Measurements from ENCODE around the gene C7orf57. TPM values are rescaled to one million over a fixed set of nuclear protein-coding genes. Genes with fewer than 3 reads are reported as not detected.
A peak's percentile ranks its signal among the peaks of the same experiment; 100 is the strongest.

Gene C7orf57
- total and polyA plus RNA-seq, 2 experiments from 2014 or later: 0.42 to 2.1 TPM

DNA sequence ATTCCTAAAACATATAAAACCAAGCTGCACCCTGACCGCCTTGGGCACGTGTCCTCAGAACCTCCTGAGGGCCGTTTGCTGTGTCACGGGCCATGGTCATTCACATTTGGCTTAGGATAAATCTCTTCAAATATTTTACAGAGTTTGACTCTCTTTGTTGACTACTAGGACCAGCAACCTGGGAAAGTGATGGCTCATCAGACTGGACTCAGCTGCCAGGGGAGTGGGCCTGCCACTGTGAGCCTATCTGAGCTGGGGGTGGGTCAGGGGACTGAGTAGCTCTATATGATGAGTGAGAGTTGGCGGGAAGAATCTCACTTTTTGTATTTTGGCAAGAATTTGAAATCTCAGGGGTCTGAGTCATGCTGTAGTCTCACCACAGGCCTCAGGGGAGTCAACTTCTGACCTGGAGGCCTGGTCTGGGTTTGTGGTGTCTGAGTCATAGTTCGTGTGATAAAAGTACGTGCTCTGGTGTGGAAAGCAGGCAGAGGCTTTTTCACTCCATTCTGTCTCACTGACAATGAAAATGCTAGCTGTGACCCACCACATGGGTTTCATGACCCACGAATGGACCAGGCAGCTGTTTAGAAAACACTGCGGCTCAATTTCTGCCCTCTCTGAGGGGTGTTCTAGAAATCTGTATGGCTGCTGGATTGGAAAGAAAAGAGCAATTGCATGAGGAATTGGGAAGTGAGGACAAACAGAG, 49.5 kb downstream of the C7orf57 start:
- Histone ChIP-seq H3K4me2 (no peak overlapping the region), H3K79me2 (replicated peaks; ENCODE audit: insufficient read depth) (no peaks in the 10 kb centered on the region), H3K27me3 (ENCODE audit: insufficient read depth) (no peaks in the 10 kb centered on the region), H3K4me1 (ENCODE audit: insufficient read depth) (peaks cover 21% of the 10 kb centered on the region), H3K4me3 (no peak overlapping the region), H3K36me3 (ENCODE audit: insufficient read depth) (no peaks in the 10 kb centered on the region), H3K27ac (ENCODE audit: low read depth) (no peak overlapping the region), H2AFZ (0 out of 2 replicates have a peak overlapping the region, but pooled peaks have one; percentile 3), H3K9me2 (ENCODE audit: insufficient read depth) (no peaks in the 10 kb centered on the region; the same call in 1 of the 2 replicates), H4K20me1 (replicated peaks; ENCODE audit: insufficient read depth) (no peaks in the 10 kb centered on the region), H3F3A (replicated peaks; ENCODE audit: low read depth) (peaks cover 10% of the 10 kb centered on the region)
- Mint-ChIP-seq H3K36me3 (ENCODE audit: low read depth) (no peaks in the 10 kb centered on the region; the same call in 2 of the 3 replicates), H3K27ac (peak overlapping the region; percentile 35), H3K4me1 (peaks cover 35% of the 10 kb centered on the region), H3K27me3 (ENCODE audit: insufficient read depth, low read depth, poor library complexity) (peaks cover 7% of the 10 kb centered on the region), H3K9me3 (no peaks in the 10 kb centered on the region), H3K4me3 (no peak overlapping the region)
- DNase-seq (ENCODE audit: low spot score): no peak
- TF ChIP-seq CTCF (conservative IDR thresholded peaks at IDR 0.05; ENCODE audit: low read depth in 2 of 2) (no peak), REST (IDR thresholded peaks at IDR 0.05; ENCODE audit: unreplicated experiment) (no peak), ZNF114 (CRISPR knock-in tag; IDR thresholded peaks at IDR 0.05) (no peak), EZH2 (IDR thresholded peaks at IDR 0.05; ENCODE audit: low read depth, unreplicated experiment) (no peak), NANOG (IDR thresholded peaks at IDR 0.05; ENCODE audit: borderline replicate concordance) (no peak), STAT1 (IDR thresholded peaks at IDR 0.05; ENCODE audit: unreplicated experiment) (no peak), ZNF331 (CRISPR knock-in tag; IDR thresholded peaks at IDR 0.05; ENCODE audit: low read depth) (no peak), JUNB (IDR thresholded peaks at IDR 0.05; ENCODE audit: unreplicated experiment) (no peak), ETS1 (IDR thresholded peaks at IDR 0.05) (no peak), CREB1 (CRISPR knock-in tag; IDR thresholded peaks at IDR 0.05; ENCODE audit: low read depth) (no peak), POLR2AphosphoS5 (IDR thresholded peaks at IDR 0.05; ENCODE audit: low read depth) (no peak)
- TF ChIP-seq, protein P1, sequence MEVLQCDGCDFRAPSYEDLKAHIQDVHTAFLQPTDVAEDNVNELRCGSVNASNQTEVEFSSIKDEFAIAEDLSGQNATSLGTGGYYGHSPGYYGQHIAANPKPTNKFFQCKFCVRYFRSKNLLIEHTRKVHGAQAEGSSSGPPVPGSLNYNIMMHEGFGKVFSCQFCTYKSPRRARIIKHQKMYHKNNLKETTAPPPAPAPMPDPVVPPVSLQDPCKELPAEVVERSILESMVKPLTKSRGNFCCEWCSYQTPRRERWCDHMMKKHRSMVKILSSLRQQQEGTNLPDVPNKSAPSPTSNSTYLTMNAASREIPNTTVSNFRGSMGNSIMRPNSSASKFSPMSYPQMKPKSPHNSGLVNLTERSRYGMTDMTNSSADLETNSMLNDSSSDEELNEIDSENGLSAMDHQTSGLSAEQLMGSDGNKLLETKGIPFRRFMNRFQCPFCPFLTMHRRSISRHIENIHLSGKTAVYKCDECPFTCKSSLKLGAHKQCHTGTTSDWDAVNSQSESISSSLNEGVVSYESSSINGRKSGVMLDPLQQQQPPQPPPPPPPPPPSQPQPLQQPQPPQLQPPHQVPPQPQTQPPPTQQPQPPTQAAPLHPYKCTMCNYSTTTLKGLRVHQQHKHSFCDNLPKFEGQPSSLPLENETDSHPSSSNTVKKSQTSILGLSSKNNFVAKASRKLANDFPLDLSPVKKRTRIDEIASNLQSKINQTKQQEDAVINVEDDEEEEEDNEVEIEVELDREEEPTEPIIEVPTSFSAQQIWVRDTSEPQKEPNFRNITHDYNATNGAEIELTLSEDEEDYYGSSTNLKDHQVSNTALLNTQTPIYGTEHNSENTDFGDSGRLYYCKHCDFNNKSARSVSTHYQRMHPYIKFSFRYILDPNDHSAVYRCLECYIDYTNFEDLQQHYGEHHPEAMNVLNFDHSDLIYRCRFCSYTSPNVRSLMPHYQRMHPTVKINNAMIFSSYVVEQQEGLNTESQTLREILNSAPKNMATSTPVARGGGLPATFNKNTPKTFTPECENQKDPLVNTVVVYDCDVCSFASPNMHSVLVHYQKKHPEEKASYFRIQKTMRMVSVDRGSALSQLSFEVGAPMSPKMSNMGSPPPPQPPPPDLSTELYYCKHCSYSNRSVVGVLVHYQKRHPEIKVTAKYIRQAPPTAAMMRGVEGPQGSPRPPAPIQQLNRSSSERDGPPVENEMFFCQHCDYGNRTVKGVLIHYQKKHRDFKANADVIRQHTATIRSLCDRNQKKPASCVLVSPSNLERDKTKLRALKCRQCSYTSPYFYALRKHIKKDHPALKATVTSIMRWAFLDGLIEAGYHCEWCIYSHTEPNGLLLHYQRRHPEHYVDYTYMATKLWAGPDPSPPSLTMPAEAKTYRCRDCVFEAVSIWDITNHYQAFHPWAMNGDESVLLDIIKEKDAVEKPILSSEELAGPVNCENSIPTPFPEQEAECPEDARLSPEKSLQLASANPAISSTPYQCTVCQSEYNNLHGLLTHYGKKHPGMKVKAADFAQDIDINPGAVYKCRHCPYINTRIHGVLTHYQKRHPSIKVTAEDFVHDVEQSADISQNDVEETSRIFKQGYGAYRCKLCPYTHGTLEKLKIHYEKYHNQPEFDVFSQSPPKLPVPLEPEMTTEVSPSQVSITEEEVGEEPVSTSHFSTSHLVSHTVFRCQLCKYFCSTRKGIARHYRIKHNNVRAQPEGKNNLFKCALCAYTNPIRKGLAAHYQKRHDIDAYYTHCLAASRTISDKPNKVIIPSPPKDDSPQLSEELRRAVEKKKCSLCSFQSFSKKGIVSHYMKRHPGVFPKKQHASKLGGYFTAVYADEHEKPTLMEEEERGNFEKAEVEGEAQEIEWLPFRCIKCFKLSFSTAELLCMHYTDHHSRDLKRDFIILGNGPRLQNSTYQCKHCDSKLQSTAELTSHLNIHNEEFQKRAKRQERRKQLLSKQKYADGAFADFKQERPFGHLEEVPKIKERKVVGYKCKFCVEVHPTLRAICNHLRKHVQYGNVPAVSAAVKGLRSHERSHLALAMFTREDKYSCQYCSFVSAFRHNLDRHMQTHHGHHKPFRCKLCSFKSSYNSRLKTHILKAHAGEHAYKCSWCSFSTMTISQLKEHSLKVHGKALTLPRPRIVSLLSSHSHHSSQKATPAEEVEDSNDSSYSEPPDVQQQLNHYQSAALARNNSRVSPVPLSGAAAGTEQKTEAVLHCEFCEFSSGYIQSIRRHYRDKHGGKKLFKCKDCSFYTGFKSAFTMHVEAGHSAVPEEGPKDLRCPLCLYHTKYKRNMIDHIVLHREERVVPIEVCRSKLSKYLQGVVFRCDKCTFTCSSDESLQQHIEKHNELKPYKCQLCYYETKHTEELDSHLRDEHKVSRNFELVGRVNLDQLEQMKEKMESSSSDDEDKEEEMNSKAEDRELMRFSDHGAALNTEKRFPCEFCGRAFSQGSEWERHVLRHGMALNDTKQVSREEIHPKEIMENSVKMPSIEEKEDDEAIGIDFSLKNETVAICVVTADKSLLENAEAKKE (CRISPR knock-in tag; IDR thresholded peaks at IDR 0.05): no peak
- ATAC-seq: no peak
